GM19452 (cell line): ENCODE measurements around the gene BIN1.

Experiments used
- ATAC-seq: cut with Tn5 transposase; IDR thresholded peaks from one replicate; pipeline ENCODE4 v1.9.1; 2021; ENCODE audit not compliant: unreplicated experiment

Gene BIN1, protein sequence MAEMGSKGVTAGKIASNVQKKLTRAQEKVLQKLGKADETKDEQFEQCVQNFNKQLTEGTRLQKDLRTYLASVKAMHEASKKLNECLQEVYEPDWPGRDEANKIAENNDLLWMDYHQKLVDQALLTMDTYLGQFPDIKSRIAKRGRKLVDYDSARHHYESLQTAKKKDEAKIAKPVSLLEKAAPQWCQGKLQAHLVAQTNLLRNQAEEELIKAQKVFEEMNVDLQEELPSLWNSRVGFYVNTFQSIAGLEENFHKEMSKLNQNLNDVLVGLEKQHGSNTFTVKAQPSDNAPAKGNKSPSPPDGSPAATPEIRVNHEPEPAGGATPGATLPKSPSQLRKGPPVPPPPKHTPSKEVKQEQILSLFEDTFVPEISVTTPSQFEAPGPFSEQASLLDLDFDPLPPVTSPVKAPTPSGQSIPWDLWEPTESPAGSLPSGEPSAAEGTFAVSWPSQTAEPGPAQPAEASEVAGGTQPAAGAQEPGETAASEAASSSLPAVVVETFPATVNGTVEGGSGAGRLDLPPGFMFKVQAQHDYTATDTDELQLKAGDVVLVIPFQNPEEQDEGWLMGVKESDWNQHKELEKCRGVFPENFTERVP

DNA sequence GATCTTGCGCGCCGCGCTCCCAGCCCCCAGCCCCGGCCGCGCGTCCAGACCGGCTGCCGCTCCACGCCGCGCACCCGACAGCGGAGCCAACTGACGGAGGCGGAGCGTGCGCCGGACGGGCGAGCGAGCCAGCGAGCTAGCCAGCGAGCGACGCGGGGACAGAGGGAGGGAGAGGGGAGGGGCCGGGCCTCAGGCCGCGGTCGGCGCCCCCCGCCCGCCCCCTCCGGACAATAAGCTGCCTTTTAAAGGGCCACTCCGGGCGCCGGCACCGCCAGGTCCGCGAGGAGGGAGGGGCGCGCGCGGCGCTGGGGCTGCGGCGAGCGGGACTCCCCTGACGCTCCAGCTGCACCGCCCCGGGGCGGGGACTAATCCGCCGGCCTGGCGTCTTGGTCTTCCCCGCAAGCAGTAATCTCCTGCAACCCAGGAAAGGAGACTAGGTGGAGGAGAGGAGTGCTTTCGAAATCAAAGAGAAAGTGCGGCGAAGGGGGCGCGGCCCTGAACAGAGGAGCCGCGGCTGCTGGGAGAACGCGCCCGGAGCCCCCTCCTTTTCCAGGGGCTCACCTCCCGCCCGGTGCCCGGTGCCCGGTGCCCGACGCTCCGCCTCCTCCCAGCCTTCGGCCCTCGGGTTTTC lies at the start of gene BIN1:
TSS of gene BIN1 (minus strand) at position 164 of the 631 bp plus-strand sequence. CDS start 211 bp downstream, outside the sequence.
- peak; percentile 86 for ATAC-seq

DNA sequence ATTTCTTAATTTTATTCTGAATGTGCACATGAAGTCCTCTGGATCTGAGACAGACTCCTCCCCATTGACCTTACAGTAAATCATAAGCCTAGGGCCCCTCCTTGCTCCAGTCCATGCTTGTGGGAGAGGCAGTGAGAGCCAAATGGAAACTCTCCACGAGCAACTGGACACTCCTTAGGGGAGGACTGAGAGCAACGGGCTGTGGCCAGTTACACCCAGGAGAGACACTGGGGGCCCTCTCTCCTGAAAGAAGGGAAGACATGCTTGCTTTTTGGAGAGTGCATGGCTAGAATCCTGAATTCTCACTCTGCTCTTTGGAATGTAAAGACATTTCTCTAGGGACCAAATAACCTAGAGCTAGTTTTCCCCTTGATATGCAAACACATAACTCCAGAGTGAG lies 49.0 kb upstream of the BIN1 start:
- ATAC-seq, result no peak

DNA sequence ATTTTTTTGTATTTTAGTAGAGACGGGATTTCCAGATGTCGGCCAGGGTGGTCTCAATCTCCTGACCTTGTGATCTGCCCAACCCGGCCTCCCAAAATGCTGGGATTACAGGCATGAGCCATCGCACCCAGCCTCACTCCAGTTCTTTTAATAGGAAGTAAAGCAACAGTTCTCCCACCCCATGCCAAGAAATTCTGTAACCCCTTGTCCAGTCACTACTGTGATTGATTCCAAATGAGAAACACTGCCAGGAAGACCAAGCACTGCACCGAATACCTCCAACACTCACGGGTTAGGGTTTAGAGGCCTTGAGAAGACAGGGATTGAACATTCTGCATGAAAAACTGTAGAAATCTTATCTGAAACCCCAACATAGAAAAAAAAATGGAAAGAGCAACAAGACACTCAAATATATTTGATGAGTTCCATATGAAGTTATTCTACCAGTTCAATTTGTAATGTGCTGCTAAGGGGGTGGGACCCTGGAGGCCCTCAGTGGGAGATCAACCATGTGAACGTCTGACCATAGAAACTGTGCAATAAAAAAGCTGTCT lies 48.2 kb upstream of the BIN1 start:
- ATAC-seq, result no peak

DNA sequence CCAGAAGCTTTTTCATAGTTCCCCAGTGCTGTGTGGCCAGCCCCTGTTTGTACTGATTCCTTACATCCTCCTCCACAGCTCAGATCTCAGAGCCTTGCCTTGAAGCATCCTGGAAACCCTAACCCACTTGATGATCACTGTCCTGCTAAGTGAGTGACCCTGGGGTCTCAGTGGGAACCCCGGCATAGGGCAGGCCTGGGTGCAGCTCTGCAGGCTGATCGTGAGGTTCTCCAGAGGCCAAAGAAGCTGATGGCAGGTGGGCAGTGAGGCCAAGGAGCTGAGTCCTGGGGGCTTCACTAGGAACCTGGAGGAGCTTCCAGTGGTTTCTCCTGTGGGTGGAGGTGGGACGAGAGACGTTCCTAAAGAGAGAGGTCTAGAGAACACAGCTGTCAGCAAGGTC lies 47.4 kb upstream of the BIN1 start:
- no peak for ATAC-seq

DNA sequence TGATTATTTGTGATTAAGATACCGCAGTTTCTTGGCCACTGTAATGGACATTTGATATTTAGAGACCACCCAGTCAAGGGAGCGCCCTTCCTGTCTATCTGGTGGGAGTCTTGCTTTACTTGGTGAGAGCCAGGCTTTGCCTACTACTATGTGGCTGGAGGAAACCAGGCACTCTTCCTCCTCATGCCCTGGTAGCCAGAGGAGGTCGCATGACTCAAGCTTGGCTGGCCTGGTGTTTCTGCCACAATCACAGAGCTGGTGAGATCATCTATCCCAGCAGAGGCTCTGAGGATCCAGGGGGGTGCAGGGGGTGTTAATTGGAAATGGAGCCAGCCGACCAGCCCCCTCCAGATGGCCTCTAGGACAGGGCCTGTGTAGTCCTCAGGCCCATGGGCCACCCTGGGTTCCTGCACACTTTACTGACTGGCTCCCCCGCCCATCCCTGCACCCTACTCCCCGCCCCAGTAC lies 46.8 kb upstream of the BIN1 start:
- ATAC-seq, result no peak

DNA sequence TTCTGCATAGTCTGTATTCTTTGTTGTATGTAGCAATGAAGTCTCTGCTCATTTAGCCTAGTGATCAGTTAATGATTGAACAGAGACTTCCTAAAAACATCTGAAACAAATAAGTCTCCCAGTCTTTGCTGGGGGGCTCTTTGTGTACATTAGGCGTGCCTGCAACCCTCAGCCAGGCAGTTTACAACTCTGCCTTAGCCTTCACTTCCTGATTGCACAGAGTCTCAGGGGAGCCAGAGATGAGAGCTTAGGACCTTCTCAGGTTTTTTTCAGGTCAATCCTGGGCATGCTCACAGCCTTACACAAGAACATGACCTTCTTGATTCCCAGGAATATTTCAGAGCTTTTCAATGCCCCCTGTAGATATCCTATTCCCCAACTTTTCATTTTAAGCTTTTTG lies 44.0 kb upstream of the BIN1 start:
- no peak for ATAC-seq

DNA sequence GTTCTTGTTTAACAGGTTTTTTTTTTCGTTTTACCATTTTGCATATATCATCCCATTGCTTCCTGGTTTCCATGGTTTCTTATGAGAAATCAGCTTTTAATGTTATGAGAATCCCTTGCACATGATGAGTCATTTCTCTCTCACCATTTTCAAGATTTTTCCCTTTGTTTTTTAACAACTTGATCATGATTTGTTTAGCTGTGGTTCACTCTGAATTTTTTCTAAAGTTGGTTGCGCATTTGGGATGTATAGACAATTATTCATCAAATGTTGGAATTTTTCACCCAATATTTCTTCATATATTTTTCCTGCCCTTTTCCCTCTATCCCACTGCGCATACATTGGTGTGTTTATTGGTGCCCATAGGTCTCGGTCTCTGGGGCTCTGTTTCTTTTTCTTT lies 42.4 kb upstream of the BIN1 start:
- no peak for ATAC-seq

DNA sequence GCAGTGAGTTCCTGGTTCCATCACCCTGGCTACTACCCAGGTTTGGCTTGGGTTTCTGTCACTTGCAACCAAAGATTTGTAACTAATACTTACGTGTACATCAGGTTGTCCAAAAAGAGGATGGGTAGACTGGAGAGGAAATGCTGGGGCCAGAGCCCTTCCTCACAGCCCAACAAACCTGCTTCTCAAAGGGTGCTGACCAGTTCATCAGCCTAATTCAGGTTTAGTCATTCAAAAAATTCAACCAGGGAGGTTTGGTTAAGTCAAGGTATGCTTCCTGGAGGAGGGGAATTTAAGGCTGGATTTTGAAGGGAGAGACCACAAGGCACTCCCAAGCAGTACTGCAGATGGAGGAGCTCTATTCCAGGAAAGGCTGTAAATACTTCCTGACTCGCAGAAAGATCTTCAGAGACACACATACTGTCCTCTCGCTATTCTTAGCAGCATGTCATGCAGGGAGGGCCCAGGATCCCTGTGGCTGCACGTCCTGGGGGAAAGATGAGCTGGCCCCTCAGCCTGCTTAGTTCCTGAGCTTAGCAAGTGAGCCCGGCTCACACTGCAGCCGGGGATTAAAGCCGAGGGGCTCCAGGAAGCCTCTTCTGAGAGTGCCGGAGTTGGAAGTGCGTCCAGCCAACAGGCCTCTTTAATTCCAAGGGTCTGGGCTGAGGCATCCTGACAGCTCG lies 40.0 kb upstream of the BIN1 start:
- no peak for ATAC-seq

DNA sequence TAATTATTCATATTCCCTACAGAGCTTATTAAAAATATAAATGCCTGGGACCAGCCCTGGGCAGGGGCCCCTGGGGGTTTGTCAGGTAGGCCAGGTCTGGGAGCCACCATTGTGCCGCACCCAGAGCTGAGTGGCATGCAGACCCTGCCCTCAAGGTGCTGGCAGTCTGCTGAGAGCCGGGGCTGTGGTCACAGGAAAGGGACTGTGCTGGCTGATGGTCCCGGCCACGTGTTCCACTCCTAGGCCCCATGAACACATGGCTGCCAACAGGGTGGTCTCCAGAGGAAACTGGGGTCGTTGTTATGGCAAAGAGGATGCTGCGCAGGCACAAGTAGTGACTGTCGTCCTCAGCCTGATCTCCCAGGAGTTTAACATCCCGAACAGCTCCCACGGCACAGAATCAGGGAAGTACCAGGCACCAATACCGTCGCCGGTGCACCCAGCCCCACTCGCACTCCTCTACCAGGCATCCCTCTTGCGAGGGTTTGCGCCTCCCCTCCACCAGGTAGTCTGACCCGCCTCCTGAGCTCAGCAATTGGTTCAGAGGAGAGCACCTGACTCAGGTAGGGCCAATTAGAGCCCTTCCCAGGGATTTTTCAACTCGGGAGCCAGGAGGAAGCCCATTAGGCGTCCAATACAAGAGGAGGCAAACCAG lies 39.2 kb upstream of the BIN1 start:
- ATAC-seq, result no peak

DNA sequence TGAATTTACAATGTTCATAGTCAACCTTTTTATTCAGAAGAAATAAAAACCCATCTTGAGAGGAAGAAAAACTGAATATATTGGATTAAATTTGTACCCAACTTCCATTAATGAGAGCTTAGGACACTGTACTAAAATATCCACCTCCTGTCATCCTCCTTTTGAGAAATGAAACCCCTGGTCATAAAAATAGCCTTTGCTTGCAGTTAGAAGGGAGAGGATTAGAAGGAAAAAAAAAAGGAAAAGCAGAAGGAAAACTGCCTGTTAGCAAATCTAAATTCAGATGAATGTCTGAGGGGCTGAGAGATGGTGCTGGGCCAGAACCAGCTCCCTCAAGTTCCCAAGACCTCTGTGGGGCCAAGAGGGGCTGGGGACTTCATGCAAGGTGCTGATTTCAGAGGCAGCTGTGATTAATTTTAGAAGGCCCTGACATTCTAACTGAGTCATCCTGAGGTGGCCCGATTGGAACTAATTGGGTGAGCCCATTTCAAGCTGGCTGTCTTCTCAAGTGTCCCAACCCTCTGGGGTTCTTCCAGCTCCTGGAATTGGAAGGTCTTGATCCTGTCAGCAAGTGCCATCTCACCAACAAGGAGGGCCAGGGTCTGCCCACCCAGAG lies 38.4 kb upstream of the BIN1 start:
- no peak for ATAC-seq

DNA sequence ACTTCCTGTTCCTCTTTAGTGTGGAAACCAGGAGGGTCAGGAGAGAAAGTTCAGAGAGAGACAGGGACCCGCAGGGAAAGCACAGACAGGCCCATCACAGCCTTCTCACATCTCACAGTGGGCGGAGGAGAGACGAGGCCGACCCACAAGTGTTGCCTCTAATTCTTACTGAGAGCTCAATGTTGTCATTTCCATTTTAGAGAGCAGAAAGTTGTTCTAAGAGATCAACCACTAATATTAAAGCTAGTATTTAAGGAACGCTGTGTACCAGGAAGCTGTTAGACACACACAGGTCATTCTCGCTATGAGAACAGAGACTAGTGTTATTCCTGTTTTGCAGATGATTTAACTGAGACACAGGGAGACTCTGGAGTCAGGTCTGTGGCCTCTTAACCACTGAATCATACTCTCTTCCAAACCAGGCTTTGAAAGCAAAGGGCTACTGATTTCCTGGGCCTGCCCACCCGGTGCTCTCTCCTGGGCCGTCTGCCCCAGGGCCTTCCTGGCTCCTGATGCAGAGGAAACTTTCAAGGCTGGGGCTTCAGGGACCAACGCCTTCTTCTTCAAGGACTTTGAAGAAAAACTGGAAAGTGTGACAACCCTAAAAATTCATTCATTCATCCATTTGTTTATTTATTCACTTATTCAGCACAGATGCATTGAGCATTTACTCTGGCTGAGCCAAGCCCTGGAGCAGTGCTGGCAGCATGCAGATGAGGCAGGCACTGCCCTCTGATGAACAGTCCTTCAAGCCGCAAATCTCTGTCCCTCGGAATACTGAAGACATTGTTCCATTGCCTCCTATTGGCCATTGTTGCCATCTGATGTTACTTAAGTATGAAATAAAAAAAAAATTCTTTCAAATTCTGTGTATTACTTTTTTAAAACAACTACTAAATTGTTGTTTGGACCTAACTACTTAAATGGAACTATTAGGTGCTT lies 37.2 kb upstream of the BIN1 start:
- no peak for ATAC-seq

DNA sequence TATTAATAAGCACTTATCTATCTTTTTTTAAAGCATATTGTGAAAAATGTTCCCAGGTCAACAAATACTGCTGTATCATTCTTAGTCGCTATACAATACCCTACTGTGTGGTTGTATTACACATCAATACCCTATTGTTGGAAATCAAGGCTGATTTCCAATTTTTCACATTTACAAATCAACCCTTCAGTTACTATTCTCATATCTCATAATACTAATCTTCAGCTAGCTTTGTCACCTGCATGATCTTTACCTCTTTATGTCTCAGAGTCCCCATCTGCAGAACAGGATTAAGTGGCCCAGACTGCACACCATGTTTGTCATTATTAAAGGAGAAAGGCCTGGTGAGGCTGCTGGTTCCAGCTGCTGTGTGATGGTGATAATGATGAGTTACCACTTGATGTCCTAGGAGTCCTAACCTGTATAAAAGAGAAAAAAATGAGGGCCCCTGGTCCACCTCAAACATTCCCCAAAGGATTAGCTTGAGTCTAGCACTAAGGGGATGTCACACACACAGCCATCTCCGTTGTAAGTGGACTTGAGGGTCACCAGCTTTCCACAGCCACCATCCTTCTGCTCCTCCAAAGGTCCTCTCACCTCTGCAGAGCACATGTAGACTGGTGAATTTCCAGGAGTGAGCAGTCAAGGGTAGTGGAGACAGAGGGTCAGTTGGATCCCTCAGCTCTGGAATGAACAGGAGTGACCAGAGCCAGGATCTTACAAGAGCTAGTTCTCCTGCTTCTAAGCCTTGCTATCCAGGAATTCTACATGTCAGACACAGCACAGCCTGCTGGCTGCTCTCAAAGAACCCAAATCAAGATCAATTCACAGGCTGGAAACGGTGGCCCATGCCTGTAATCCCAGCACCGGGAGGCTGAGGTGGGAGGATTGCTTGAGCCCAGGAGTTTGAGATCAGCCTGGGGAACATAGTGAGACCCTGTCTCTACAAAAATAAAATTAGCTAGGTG lies 36.0 kb upstream of the BIN1 start:
- ATAC-seq, result no peak

DNA sequence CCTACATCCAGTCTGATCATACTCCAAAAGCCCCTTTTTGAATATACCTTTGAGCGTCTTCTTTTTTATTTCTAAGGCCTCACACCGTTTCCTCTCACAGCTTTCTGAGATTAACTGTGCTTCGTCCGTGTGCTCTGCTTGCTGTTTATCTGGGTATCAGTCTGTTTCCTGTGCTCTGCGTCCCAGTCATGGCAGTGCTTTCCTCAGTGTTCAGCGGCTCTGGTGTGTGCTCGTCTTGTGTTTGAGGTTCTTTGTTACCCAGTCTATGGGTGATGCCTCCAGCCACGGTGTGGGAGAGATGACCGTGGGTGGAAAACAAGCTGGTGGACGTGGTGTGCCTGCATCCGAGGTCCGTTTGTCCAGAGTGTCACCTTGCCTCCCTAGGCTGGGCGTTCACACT lies 33.6 kb upstream of the BIN1 start:
- ATAC-seq, result no peak

DNA sequence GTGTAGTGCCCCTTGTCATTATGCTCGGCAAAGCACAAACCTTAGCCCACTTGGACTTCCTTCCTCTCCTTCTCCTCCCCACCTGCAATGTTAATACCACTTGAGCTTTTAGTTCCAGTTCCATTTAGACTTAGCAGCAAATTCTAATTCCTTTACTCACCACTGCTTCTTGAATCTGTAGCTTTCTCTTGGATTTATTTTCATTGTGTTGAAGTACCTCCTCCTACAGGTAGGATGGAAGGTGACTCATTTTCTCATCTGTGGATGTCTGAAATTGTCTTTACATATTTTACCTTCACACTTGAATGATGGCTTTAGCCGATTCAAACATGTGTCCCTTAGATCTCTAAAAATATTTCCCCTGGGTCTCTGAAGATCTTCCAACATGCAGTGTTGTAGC lies 32.8 kb upstream of the BIN1 start:
- ATAC-seq, result no peak

DNA sequence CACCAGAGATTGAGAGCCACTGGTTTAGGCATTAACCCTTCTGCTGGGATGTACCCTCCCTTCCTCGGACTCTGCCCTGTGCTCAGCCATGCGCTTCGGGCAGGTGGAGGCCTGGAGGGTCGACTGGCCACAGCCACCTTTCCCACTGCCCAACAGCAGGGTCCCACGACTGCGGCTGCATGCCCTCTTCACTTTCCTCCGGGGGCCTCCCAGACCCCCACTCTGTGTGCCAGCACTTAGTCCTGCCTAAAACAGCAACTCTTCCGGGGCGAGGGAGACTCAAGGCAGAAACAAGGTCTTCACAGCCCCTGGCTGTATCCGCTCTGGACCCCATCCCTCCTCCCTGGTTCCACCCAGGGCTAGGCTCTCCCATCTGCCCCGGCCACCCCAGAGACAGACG lies 31.3 kb upstream of the BIN1 start:
- no peak for ATAC-seq

DNA sequence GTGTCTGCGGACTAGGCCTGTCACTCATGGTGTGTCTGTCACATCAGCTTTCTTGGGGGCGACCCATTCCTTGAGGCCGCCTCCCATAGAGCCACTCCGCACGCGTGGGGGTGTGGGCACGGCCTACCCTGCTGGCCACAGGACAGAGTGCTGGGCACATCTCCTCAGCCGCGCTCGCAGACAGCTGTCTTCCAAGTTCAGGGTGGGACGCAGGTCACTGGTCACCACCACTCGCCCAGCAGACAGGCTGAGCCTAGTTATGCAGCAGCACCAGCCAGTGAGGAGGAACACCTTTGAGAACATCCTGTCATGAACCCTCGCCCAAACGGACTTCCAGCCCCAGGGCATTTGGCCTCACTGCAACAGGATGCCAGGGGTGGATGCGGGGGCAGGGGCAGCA lies 30.8 kb upstream of the BIN1 start:
- no peak for ATAC-seq

DNA sequence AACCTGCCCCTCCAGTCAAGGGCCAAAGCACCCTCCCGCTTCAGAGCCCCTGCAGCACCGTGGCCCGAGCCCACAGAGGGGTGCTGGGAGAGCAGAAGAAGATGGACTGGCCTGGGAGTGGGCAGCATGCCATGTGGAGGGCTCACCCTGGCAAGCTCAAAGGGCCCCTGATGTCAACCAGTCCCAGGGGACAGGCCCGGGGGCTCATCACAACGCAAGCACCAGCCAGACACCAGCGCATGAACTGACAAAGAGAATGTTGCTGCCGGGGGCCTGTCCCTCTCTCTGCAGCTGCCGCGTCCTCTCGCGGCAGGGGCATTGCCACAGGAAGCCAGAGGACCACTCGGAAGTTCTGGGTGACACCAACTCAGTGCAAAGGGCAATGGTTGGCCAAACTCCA lies 30.3 kb upstream of the BIN1 start:
- ATAC-seq, result no peak
